Measurements from ENCODE around the gene RNASET2. TPM values are rescaled to one million over a fixed set of nuclear protein-coding genes. Genes with fewer than 3 reads are reported as not detected.
"Not testable (repeated sequence)": the region's sequence is repeated elsewhere in the genome, so short reads cannot be mapped to it uniquely, and the experiment has no call there.

Gene RNASET2
- total RNA-seq, 1 donor from 2014 or later: 13.0 TPM

- intact Hi-C loops (cut with micrococcal nuclease): no loop called here
- no peak for ATAC-seq
Observed at GRCh38 chr6:166931426-166931970, 24.9 kb downstream of the RNASET2 start.

GRCh38 chr6:166930354-166930891, 25.9 kb downstream of the RNASET2 start:
- ATAC-seq: no peak
- intact Hi-C loops (cut with micrococcal nuclease): no loop called here
- DNase-seq: no peak

More at GRCh38 chr6:166931426-166931970, 24.9 kb downstream of the RNASET2 start:
- no peak for DNase-seq

- ATAC-seq (no peak), DNase-seq (no peak)
- intact Hi-C loops (cut with micrococcal nuclease): no loop called here
Observed at GRCh38 chr6:166929542-166930189, 26.7 kb downstream of the RNASET2 start.

- no peak for ATAC-seq
- intact Hi-C loops (cut with micrococcal nuclease): no loop called here
- DNase-seq: no peak
Observed at GRCh38 chr6:166928644-166929541, 27.5 kb downstream of the RNASET2 start.

GRCh38 chr6:166927935-166928643, 28.3 kb downstream of the RNASET2 start:
- no peak for ATAC-seq

GRCh38 chr6:166927240-166927934, 29.0 kb downstream of the RNASET2 start:
- DNase-seq: no peak
- intact Hi-C loops (cut with micrococcal nuclease): no loop called here
- ATAC-seq: peak; percentile 75

More at GRCh38 chr6:166927935-166928643, 28.3 kb downstream of the RNASET2 start:
- intact Hi-C loops (cut with micrococcal nuclease): no loop called here
- no peak for DNase-seq

GRCh38 chr6:166926748-166927147, 29.6 kb downstream of the RNASET2 start:
- ATAC-seq (no peak), DNase-seq (no peak)
- intact Hi-C loops (cut with micrococcal nuclease): no loop called here

GRCh38 chr6:166925141-166925996, 31.0 kb downstream of the RNASET2 start:
- intact Hi-C loops (cut with micrococcal nuclease): no loop called here
- DNase-seq (no peak), ATAC-seq (no peak)

GRCh38 chr6:166924531-166924930, 31.8 kb downstream of the RNASET2 start:
- intact Hi-C loops (cut with micrococcal nuclease): no loop called here
- no peak for DNase-seq
- ATAC-seq: no peak

- intact Hi-C loops (cut with micrococcal nuclease): no loop called here
- no peak for ATAC-seq
Observed at GRCh38 chr6:166922937-166923336, 33.4 kb downstream of the RNASET2 start.

GRCh38 chr6:166921570-166921969, 34.8 kb downstream of the RNASET2 start:
- no peak for DNase-seq
- ATAC-seq: no peak
- intact Hi-C loops (cut with micrococcal nuclease): no loop called here

More at GRCh38 chr6:166922937-166923336, 33.4 kb downstream of the RNASET2 start:
- no peak for DNase-seq

GRCh38 chr6:166916824-166917223, 39.5 kb downstream of the RNASET2 start:
- intact Hi-C loops (cut with micrococcal nuclease): no loop called here
- DNase-seq: no peak
- ATAC-seq: no peak

GRCh38 chr6:166915484-166915883, 40.9 kb downstream of the RNASET2 start:
- intact Hi-C loops (cut with micrococcal nuclease); DNase-seq; ATAC-seq: not testable (repeated sequence)

- intact Hi-C loops (cut with micrococcal nuclease); DNase-seq; ATAC-seq: not testable (repeated sequence)
Observed at GRCh38 chr6:166914952-166915351, 41.4 kb downstream of the RNASET2 start.

GRCh38 chr6:166911248-166911677, 45.1 kb downstream of the RNASET2 start:
- DNase-seq: no peak
- no peak for ATAC-seq
- intact Hi-C loops (cut with micrococcal nuclease): no loop called here

- ATAC-seq: no peak
- intact Hi-C loops (cut with micrococcal nuclease): no loop called here
- DNase-seq: no peak
Observed at GRCh38 chr6:166910601-166911000, 45.7 kb downstream of the RNASET2 start.

GRCh38 chr6:166908811-166909210, 47.5 kb downstream of the RNASET2 start:
- intact Hi-C loops (cut with micrococcal nuclease): no loop called here
- DNase-seq: no peak
- ATAC-seq: no peak

Measured in left ventricle myocardium superior (tissue), 1 donor.